T-helper 2 cell (primary cell): ENCODE measurements around the gene OBSL1.

Experiments
- DNase-seq, 5 experiments: peaks; one replicate each; pipeline versions ENCODE4 v3.0.0 to v3.0.0-alpha.2; 2012 to 2022

OBSL1 gene

GRCh38 chr2:219530048-219530963 lies 41.0 kb downstream of the OBSL1 start:
- peak; percentile 62 to 79 (median 75) for DNase-seq

GRCh38 chr2:219527472-219527871 lies 43.9 kb downstream of the OBSL1 start:
- DNase-seq: no peak

- DNase-seq: no peak
Observed at GRCh38 chr2:219527076-219527394, 44.3 kb downstream of the OBSL1 start.

- DNase-seq: no peak
Observed at GRCh38 chr2:219526320-219527075, 44.8 kb downstream of the OBSL1 start.

- no peak for DNase-seq
Observed at GRCh38 chr2:219525533-219526232, 45.7 kb downstream of the OBSL1 start.

GRCh38 chr2:219524817-219525216 lies 46.5 kb downstream of the OBSL1 start:
- no peak for DNase-seq

GRCh38 chr2:219523031-219523671 lies 48.2 kb downstream of the OBSL1 start:
- DNase-seq: no peak

GRCh38 chr2:219522111-219523030 lies 49.0 kb downstream of the OBSL1 start:
- no peak for DNase-seq

- no peak for DNase-seq
Observed at GRCh38 chr2:219521066-219521880, 50.1 kb downstream of the OBSL1 start.

GRCh38 chr2:219520079-219520478 lies 51.3 kb downstream of the OBSL1 start:
- no peak for DNase-seq

- no peak for DNase-seq
Observed at GRCh38 chr2:219519526-219519916, 51.8 kb downstream of the OBSL1 start.

GRCh38 chr2:219517954-219518778 lies 53.2 kb downstream of the OBSL1 start:
- DNase-seq: no peak

- no peak for DNase-seq
Observed at GRCh38 chr2:219516888-219517287, 54.5 kb downstream of the OBSL1 start.

- DNase-seq: no peak
Observed at GRCh38 chr2:219515874-219516629, 55.3 kb downstream of the OBSL1 start.

- DNase-seq: no peak
Observed at GRCh38 chr2:219514836-219515235, 56.5 kb downstream of the OBSL1 start.

GRCh38 chr2:219514196-219514761 lies 57.1 kb downstream of the OBSL1 start, which contains the start of gene ASIC4:
TSS of gene ASIC4 (plus strand) at chr2:219514482. CDS start at chr2:219514725, 243 bp downstream.
- DNase-seq: peak in 1 of 5 experiments; percentile 61

- DNase-seq: no peak
Observed at GRCh38 chr2:219513787-219514186, 57.6 kb downstream of the OBSL1 start.

- DNase-seq: no peak
Observed at GRCh38 chr2:219512524-219513216, 58.7 kb downstream of the OBSL1 start.
